Right kidney (tissue), 1 donor: ENCODE results near the gene WASHC2C.
"Not testable (repeated sequence)": the region's sequence is repeated elsewhere in the genome, so short reads cannot be mapped to it uniquely, and the experiment has no call there.

ENCODE experiments used
- DNase-seq: peaks from one replicate; pipeline ENCODE4 v3.0.0-alpha.2; 2016

WASHC2C gene

DNA sequence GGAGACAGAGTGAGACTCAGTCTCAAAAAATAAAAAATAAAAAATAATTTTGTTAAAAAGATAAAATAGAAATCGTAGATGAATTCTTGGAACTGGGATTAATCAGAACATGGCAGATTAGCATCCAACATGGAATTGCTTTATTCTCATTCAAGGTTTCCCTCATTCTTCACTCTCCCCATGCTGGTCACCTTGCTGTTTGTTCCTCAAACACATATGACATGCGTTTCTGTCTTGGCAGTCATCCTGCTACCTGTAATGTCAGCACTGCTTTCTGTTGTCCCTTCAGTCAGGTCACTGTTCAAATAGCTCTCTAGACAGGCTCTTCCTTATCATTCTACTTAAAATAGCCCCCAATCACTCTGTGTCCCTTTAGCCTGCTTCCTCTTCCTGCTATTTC lies 95.9 kb downstream of the WASHC2C start:
- DNase-seq = not testable (repeated sequence)
